Measurements from ENCODE around the gene ADRA2C. TPM values are rescaled to one million over a fixed set of nuclear protein-coding genes. Genes with fewer than 3 reads are reported as not detected.

Gene ADRA2C
- total RNA-seq, 2 donors from 2014 or later, result 0.59 to 28.6 TPM

- H3K27me3 ChIP-seq (replicated peaks; ENCODE audit: insufficient read depth), result peaks cover 12% of the 10 kb centered on the region
Measured at GRCh38 chr4:3745886-3746656, 20.1 kb upstream of the ADRA2C start.

GRCh38 chr4:3746701-3747580, 19.2 kb upstream of the ADRA2C start:
- DNase-seq (ENCODE audit: low spot score), result no peak
- intact Hi-C loops (cut with DNase I), result no loop called here
- TF ChIP-seq POLR2AphosphoS5 (IDR thresholded peaks at IDR 0.05) (peak; percentile 6), POLR2A (IDR thresholded peaks at IDR 0.05) (no peak)
- no peak overlapping the region for H3K27ac ChIP-seq
- H3K4me3 ChIP-seq, result no peak overlapping the region
- WGBS, result 81% methylated on average over 19 of the region's 23 CpGs
- peaks cover 15% of the 10 kb centered on the region for H3K27me3 ChIP-seq (replicated peaks; ENCODE audit: insufficient read depth)
- H3K4me1 ChIP-seq (replicated peaks), result no peaks in the 10 kb centered on the region
- no peaks in the 10 kb centered on the region for H3K36me3 ChIP-seq
- no peaks in the 10 kb centered on the region for H3K9me3 ChIP-seq

More at GRCh38 chr4:3745886-3746656, 20.1 kb upstream of the ADRA2C start:
- Histone ChIP-seq H3K4me1 (replicated peaks) (no peaks in the 10 kb centered on the region), H3K4me3 (no peak overlapping the region), H3K9me3 (no peaks in the 10 kb centered on the region), H3K27ac (no peak overlapping the region), H3K36me3 (no peaks in the 10 kb centered on the region)
- DNase-seq (ENCODE audit: low spot score), result no peak
- TF ChIP-seq CTCF (IDR thresholded peaks at IDR 0.05) (no peak), POLR2A (IDR thresholded peaks at IDR 0.05) (no peak), POLR2AphosphoS5 (IDR thresholded peaks at IDR 0.05) (no peak)
- 66% methylated on average over 32 of the region's 32 CpGs for WGBS
- intact Hi-C loops (cut with DNase I), result no loop called here

GRCh38 chr4:3747581-3747904, 18.6 kb upstream of the ADRA2C start:
- DNase-seq (ENCODE audit: low spot score), result no peak
- Histone ChIP-seq H3K36me3 (no peaks in the 10 kb centered on the region), H3K4me3 (no peak overlapping the region), H3K4me1 (replicated peaks) (no peaks in the 10 kb centered on the region), H3K27me3 (replicated peaks; ENCODE audit: insufficient read depth) (peaks cover 15% of the 10 kb centered on the region), H3K9me3 (no peaks in the 10 kb centered on the region), H3K27ac (no peak overlapping the region)
- intact Hi-C loops (cut with DNase I), result no loop called here
- TF ChIP-seq POLR2AphosphoS5 (IDR thresholded peaks at IDR 0.05), result no peak
- no peak for TF ChIP-seq POLR2A (IDR thresholded peaks at IDR 0.05)
- no peak for TF ChIP-seq CTCF (IDR thresholded peaks at IDR 0.05)
- WGBS, result 15% methylated on average over 16 of the region's 16 CpGs

- H3K4me1 ChIP-seq (replicated peaks), result no peaks in the 10 kb centered on the region
- DNase-seq (ENCODE audit: low spot score), result no peak
- TF ChIP-seq POLR2A (IDR thresholded peaks at IDR 0.05), result no peak
- TF ChIP-seq CTCF (IDR thresholded peaks at IDR 0.05), result no peak
- no peak for TF ChIP-seq POLR2AphosphoS5 (IDR thresholded peaks at IDR 0.05)
- 50% methylated on average over 17 of the region's 17 CpGs for WGBS
- H3K9me3 ChIP-seq, result no peaks in the 10 kb centered on the region
- no peak overlapping the region for H3K4me3 ChIP-seq
- H3K27ac ChIP-seq, result no peak overlapping the region
- intact Hi-C loops (cut with DNase I), result no loop called here
- no peaks in the 10 kb centered on the region for H3K36me3 ChIP-seq
- H3K27me3 ChIP-seq (replicated peaks; ENCODE audit: insufficient read depth), result peaks cover 16% of the 10 kb centered on the region
Measured at GRCh38 chr4:3748136-3748898, 17.9 kb upstream of the ADRA2C start.

GRCh38 chr4:3749081-3749480, 17.1 kb upstream of the ADRA2C start:
- WGBS, result 77% methylated on average over 12 of the region's 12 CpGs
- H3K36me3 ChIP-seq, result no peaks in the 10 kb centered on the region

More at GRCh38 chr4:3749081-3749480, 17.1 kb upstream of the ADRA2C start:
- Histone ChIP-seq H3K9me3 (no peaks in the 10 kb centered on the region), H3K27ac (no peak overlapping the region), H3K4me1 (replicated peaks) (no peaks in the 10 kb centered on the region), H3K27me3 (replicated peaks; ENCODE audit: insufficient read depth) (peaks cover 16% of the 10 kb centered on the region), H3K4me3 (no peak overlapping the region)
- no peak for DNase-seq (ENCODE audit: low spot score)
- TF ChIP-seq POLR2A (IDR thresholded peaks at IDR 0.05), result no peak
- TF ChIP-seq CTCF (IDR thresholded peaks at IDR 0.05), result no peak
- TF ChIP-seq POLR2AphosphoS5 (IDR thresholded peaks at IDR 0.05), result no peak
- intact Hi-C loops (cut with DNase I), result no loop called here
